ENCODE data around the gene MUC2. TPM values are rescaled to one million over a fixed set of nuclear protein-coding genes. Genes with fewer than 3 reads are reported as not detected.
A peak's percentile ranks its signal among the peaks of the same experiment; 100 is the strongest.

The MUC2 gene
- total RNA-seq, 4 donors from 2014 or later = 269 to 910 (median 671) TPM

DNA sequence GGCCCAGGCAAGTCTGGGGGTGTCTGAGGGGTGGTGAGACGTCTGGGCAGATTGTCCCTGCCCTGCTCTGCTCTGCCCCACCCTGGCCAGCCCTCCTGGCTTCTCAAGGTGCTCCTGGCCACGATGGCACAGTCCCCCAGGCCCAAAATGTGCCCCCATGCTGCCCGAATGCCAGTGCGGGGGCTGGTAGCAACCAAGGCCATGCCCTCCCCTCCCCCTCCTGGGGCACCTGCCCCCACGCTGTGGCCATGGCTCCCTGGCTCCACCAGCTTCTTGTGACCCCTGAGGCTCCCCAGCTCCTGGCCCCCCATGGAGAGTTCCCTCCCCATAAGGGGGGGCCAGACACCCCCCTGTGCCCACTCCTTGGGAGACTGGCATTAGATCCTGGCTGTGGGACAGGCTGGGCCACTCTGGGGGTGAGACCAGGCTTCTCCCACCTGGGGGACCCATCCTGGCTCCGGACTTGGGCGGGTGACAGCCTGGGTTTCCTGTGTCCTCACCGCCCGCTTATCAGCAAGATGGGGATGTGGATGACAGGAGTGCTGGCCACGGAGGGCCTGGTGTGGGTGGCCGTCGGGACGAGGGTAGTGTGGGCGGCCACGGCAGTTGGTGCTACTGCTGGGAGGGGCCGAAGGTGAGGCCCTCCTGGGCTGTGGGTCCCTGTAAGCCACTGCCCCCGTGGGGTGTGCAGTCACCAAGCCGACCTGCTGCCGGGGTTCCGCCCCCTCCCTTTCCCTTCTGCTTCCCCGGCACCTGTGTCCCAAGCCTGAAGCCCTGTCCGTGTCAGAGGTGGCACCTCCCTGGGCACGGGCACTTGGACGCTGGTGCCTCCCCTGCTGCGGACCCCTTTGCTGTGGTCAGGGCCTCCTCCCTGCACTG lies 22.3 kb upstream of the MUC2 start:
- Histone ChIP-seq H3K4me3 (no peak overlapping the region), H3K27ac (peak overlapping the region in 3 of 4 donors; percentile 84 to 90 (median 84)), H3K36me3 (no peaks in the 10 kb centered on the region), H3K4me1 (peaks cover 8 to 46% (median 25%) of the 10 kb centered on the region in 4 donors), H3K27me3 (peaks cover 50% of the 10 kb centered on the region), H3K9me3 (no peaks in the 10 kb centered on the region)
- TF ChIP-seq CTCF (IDR thresholded peaks at IDR 0.05) (no peak), EP300 (IDR thresholded peaks at IDR 0.05; ENCODE audit: low read depth) (no peak), POLR2A (IDR thresholded peaks at IDR 0.05) (no peak), POLR2AphosphoS5 (IDR thresholded peaks at IDR 0.05) (no peak)
- 75% methylated on average over 22 of the region's 25 CpGs; no CpG with 5 or more reads in 1 of the 2 donors for WGBS, 2 donors (ENCODE audit: low coverage in 1 of 2)
- in situ Hi-C loops (cut with MboI; ENCODE audit: low pct_ligation_motif_present in 1 of 4, low pct_unique_long_range_greater_than_20kb in 1 of 4, low sequenced_read_pairs in 3 of 4) (no loop called here), intact Hi-C loops (cut with DNase I; ENCODE audit: low total_unique reads) (loop anchor here (10.0 kb wide), 1 partner anchor 198 kb away; no protein-coding TSS in a partner anchor)
- DNase-seq = no peak

GRCh38 chr11:1053121-1053901 lies 21.4 kb upstream of the MUC2 start:
- H3K4me3 ChIP-seq = peak overlapping the region in 2 of 4 donors; percentile 22 to 25
- H3K27ac ChIP-seq = peak overlapping the region; percentile 76 to 90 (median 84)
- H3K36me3 ChIP-seq = no peaks in the 10 kb centered on the region
- in situ Hi-C loops (cut with MboI; ENCODE audit: low pct_ligation_motif_present in 1 of 4, low pct_unique_long_range_greater_than_20kb in 1 of 4, low sequenced_read_pairs in 3 of 4) = no loop called here
- peaks cover 8 to 46% (median 25%) of the 10 kb centered on the region in 4 donors for H3K4me1 ChIP-seq
- WGBS, 2 donors (ENCODE audit: low coverage in 1 of 2) = 67% methylated on average over 22 of the region's 25 CpGs; no CpG with 5 or more reads in 1 of the 2 donors
- no peaks in the 10 kb centered on the region for H3K9me3 ChIP-seq
- TF ChIP-seq POLR2A (IDR thresholded peaks at IDR 0.05) (peak; percentile 33), POLR2AphosphoS5 (IDR thresholded peaks at IDR 0.05) (no peak)
- peak; percentile 49 for DNase-seq
- peaks cover 41% of the 10 kb centered on the region for H3K27me3 ChIP-seq
- intact Hi-C loops (cut with DNase I; ENCODE audit: low total_unique reads) = loop anchor here (10.0 kb wide), 1 partner anchor 199 kb away; no protein-coding TSS in a partner anchor

GRCh38 chr11:1054143-1055108 lies 20.2 kb upstream of the MUC2 start:
- peak overlapping the region; percentile 76 to 90 (median 84) for H3K27ac ChIP-seq
- peak; percentile 87 for DNase-seq
- peaks cover 30% of the 10 kb centered on the region for H3K27me3 ChIP-seq
- TF ChIP-seq POLR2A (IDR thresholded peaks at IDR 0.05) (peak; percentile 78), CTCF (IDR thresholded peaks at IDR 0.05) (peak in 3 of 5 experiments; percentile 17 to 52 (median 37)), POLR2AphosphoS5 (IDR thresholded peaks at IDR 0.05) (peak; percentile 24 to 78 (median 76)), EP300 (IDR thresholded peaks at IDR 0.05; ENCODE audit: low read depth) (no peak)
- 31 to 60% methylated on average over 3 to 23 of the region's 25 CpGs for WGBS, 2 donors (ENCODE audit: low coverage in 1 of 2)
- peaks cover 8 to 46% (median 25%) of the 10 kb centered on the region in 4 donors for H3K4me1 ChIP-seq
- in situ Hi-C loops (cut with MboI; ENCODE audit: low pct_ligation_motif_present in 1 of 4, low pct_unique_long_range_greater_than_20kb in 1 of 4, low sequenced_read_pairs in 3 of 4) (no loop called here), intact Hi-C loops (cut with DNase I; ENCODE audit: low total_unique reads) (loop anchor here (10.0 kb wide), 1 partner anchor 200 kb away; no protein-coding TSS in a partner anchor)
- no peaks in the 10 kb centered on the region for H3K9me3 ChIP-seq
- H3K4me3 ChIP-seq = peak overlapping the region in 3 of 4 donors; percentile 4 to 25 (median 22)
- no peaks in the 10 kb centered on the region for H3K36me3 ChIP-seq
